ENCODE measurements around the gene SMYD3. TPM values are rescaled to one million over a fixed set of nuclear protein-coding genes. Genes with fewer than 3 reads are reported as not detected.

The SMYD3 gene
- total and polyA plus RNA-seq, 9 of the 15 experiments (the other 6 are each of a cell fraction or from before 2014, with no cell fraction given) = 128 to 440 (median 197) TPM

DNA sequence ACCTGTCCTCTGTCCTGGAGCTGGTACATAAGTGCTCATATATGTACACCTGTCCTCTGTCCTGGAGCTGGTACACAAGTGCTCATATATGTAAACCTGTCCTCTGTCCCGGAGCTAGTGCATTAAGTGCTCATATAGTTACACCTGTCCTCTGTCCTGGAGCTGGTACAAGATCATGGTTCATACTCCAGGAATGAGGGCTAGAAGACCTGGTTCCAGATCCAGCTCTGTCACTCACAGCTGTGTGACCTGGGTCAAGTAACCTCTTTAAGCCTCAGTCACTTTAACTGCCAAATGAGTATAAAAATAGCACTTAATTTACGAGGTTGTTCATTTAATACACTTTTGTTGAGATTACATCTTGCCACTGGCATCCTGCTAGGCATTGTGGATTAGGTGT is 28.0 kb downstream of the SMYD3 start:
- Histone ChIP-seq H3K27ac (ENCODE audit: extremely low read depth, low read depth, low read length) (no peak overlapping the region), H3K9ac (ENCODE audit: insufficient read depth in 1 of 2, low read depth in 2 of 2, low read length in 2 of 2) (no peak overlapping the region), H3K4me1 (replicated peaks in 1 of 2; ENCODE audit: control insufficient read depth in 2 of 2, insufficient read depth in 2 of 2, low read length in 2 of 2) (no peaks in the 10 kb centered on the region), H4K20me1 (replicated peaks; ENCODE audit: control insufficient read depth, insufficient read depth, low read length) (no peaks in the 10 kb centered on the region), H3K36me3 (ENCODE audit: control insufficient read depth, insufficient read depth, low read length) (no peaks in the 10 kb centered on the region; the same call in 2 of the 3 replicates), H3K79me2 (ENCODE audit: control insufficient read depth, insufficient read depth, low read length) (no peaks in the 10 kb centered on the region), H3K4me2 (ENCODE audit: insufficient read depth, low read length) (no peak overlapping the region), H3K27me3 (ENCODE audit: control insufficient read depth in 2 of 2, insufficient read depth in 2 of 2, low read length in 2 of 2) (no peaks in the 10 kb centered on the region), H3K9me3 (replicated peaks; ENCODE audit: control insufficient read depth, insufficient read depth, low read depth, low read length) (no peaks in the 10 kb centered on the region), H2AFZ (ENCODE audit: low read depth, low read length) (no peak overlapping the region), H3K9me1 (ENCODE audit: control insufficient read depth, insufficient read depth, low read length) (no peaks in the 10 kb centered on the region), H3K4me3 (no peak overlapping the region)
- DNase-seq (ENCODE audit: extremely low read depth in 1 of 4, low spot score in 3 of 4) = no peak
- no TSS peak for BruUV-seq (replicated peaks)
- no peak for FAIRE-seq
- POLR2A ChIA-PET = no interaction called here
- intact Hi-C loops (cut with micrococcal nuclease) (no loop called here), in situ Hi-C loops (cut with MboI) (no loop called here)
- WGBS (ENCODE audit: insufficient coverage, low coverage, missing lambda C conversion rate) = 29% methylated on average over 2 of the region's 2 CpGs
- TF ChIP-seq ZNF764 (CRISPR knock-in tag; IDR thresholded peaks at IDR 0.05; ENCODE audit: low read depth) (no peak), ATF4 (CRISPR knock-in tag; IDR thresholded peaks at IDR 0.05) (no peak), ZNF3 (CRISPR knock-in tag; IDR thresholded peaks at IDR 0.05) (no peak), SNRNP70 (optimal IDR thresholded peaks at IDR 0.05; ENCODE audit: low read depth, low read length) (no peak), ARID2 (IDR thresholded peaks at IDR 0.05) (no peak), ZNF76 (CRISPR knock-in tag; IDR thresholded peaks at IDR 0.05; ENCODE audit: borderline replicate concordance) (no peak), RFX7 (CRISPR knock-in tag; IDR thresholded peaks at IDR 0.05) (no peak), SRSF7 (optimal IDR thresholded peaks at IDR 0.05; ENCODE audit: low read depth, low read length) (no peak), FOXA1 (IDR thresholded peaks at IDR 0.05; ENCODE audit: borderline replicate concordance) (no peak), TCF7 (IDR thresholded peaks at IDR 0.05; ENCODE audit: borderline replicate concordance) (no peak)
- TF ChIP-seq, protein P1, sequence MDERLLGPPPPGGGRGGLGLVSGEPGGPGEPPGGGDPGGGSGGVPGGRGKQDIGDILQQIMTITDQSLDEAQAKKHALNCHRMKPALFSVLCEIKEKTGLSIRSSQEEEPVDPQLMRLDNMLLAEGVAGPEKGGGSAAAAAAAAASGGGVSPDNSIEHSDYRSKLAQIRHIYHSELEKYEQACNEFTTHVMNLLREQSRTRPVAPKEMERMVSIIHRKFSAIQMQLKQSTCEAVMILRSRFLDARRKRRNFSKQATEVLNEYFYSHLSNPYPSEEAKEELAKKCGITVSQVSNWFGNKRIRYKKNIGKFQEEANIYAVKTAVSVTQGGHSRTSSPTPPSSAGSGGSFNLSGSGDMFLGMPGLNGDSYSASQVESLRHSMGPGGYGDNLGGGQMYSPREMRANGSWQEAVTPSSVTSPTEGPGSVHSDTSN (CRISPR knock-in tag; IDR thresholded peaks at IDR 0.05; ENCODE audit: low read depth) = no peak
- TF ChIP-seq, protein P1 (tag; conservative IDR thresholded peaks at IDR 0.05; ENCODE audit: low read depth) = no peak
- ATAC-seq = no peak
- CTCF ChIA-PET (ENCODE audit: low intra/inter-chr PET ratio) = no interaction called here

Data from K562 (cell line).